ENCODE results near the gene TMEM19. TPM values are rescaled to one million over a fixed set of nuclear protein-coding genes. Genes with fewer than 3 reads are reported as not detected.

TMEM19 gene
- total RNA-seq, 1 experiment from 2014 or later, result 39.5 TPM

GRCh38 chr12:71726548-71726947, 40.7 kb downstream of the TMEM19 start:
- CTCF ChIA-PET, result no interaction called here
- intact Hi-C loops (cut with micrococcal nuclease; ENCODE audit: unreplicated experiment), result no loop called here
- no TSS peak for BruUV-seq (replicated peaks)

DNA sequence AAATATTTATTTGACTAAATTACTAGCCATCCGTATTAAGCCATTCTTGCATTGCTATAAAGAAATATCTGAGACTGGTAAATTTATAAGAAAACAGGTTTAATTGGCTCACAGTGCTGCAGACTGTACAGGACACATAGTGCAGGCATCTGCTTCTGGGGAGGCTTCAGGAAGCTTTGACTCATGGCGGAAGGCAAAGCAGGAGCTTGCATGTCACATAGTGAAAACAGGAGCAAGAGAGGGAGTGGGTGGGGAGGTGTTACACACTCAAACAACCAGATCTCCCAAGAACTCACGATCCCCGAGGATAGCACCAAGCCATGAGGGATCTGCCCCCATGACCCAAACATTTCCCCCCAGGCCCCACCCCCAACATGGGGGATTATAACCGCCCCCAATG, 42.1 kb downstream of the TMEM19 start:
- Histone ChIP-seq H3K27ac (no peak overlapping the region), H3F3A (ENCODE audit: insufficient read depth, low read depth) (no peaks in the 10 kb centered on the region), H3K79me2 (ENCODE audit: low read depth) (no peaks in the 10 kb centered on the region), H3K4me2 (no peak overlapping the region), H3K9me2 (ENCODE audit: insufficient read depth) (no peaks in the 10 kb centered on the region), H3K4me3 (no peak overlapping the region), H3K36me3 (ENCODE audit: low read depth) (no peaks in the 10 kb centered on the region), H2AFZ (no peak overlapping the region), H3K27me3 (ENCODE audit: insufficient read depth, low read depth) (no peaks in the 10 kb centered on the region), H4K20me1 (ENCODE audit: insufficient read depth) (no peaks in the 10 kb centered on the region), H3K4me1 (replicated peaks; ENCODE audit: insufficient read depth) (no peaks in the 10 kb centered on the region), H3K9me3 (ENCODE audit: insufficient read depth, low read depth) (no peaks in the 10 kb centered on the region)
- CTCF ChIA-PET, result no interaction called here
- intact Hi-C loops (cut with micrococcal nuclease; ENCODE audit: unreplicated experiment), result no loop called here
- BruUV-seq (replicated peaks), result no TSS peak
- POLR2A ChIA-PET (ENCODE audit: unreplicated experiment), result no interaction called here
- TF ChIP-seq EZH2 (IDR thresholded peaks at IDR 0.05; ENCODE audit: low read depth) (no peak), CTCF (conservative IDR thresholded peaks at IDR 0.05) (no peak)
- DNase-seq, result no peak

More at GRCh38 chr12:71726548-71726947, 40.7 kb downstream of the TMEM19 start:
- Histone ChIP-seq H3F3A (ENCODE audit: insufficient read depth, low read depth) (no peaks in the 10 kb centered on the region), H3K36me3 (ENCODE audit: low read depth) (no peaks in the 10 kb centered on the region), H3K4me3 (no peak overlapping the region), H3K4me1 (replicated peaks; ENCODE audit: insufficient read depth) (no peaks in the 10 kb centered on the region), H3K9me3 (ENCODE audit: insufficient read depth, low read depth) (no peaks in the 10 kb centered on the region), H3K27me3 (ENCODE audit: insufficient read depth, low read depth) (no peaks in the 10 kb centered on the region), H3K9me2 (ENCODE audit: insufficient read depth) (no peaks in the 10 kb centered on the region), H4K20me1 (ENCODE audit: insufficient read depth) (no peaks in the 10 kb centered on the region), H3K4me2 (no peak overlapping the region), H3K27ac (no peak overlapping the region), H3K79me2 (ENCODE audit: low read depth) (no peaks in the 10 kb centered on the region), H2AFZ (no peak overlapping the region)
- DNase-seq, result no peak
- TF ChIP-seq EZH2 (IDR thresholded peaks at IDR 0.05; ENCODE audit: low read depth) (no peak), CTCF (conservative IDR thresholded peaks at IDR 0.05) (no peak)
- POLR2A ChIA-PET (ENCODE audit: unreplicated experiment), result interaction anchor here (0.6 kb wide), 1 partner anchor 28 kb away, joined by 8 read pairs; the partner anchor contains the start of gene RAB21

- H3F3A ChIP-seq (ENCODE audit: insufficient read depth, low read depth), result no peaks in the 10 kb centered on the region
- BruUV-seq (replicated peaks), result no TSS peak
- H4K20me1 ChIP-seq (ENCODE audit: insufficient read depth), result no peaks in the 10 kb centered on the region
- no peak overlapping the region for H3K4me3 ChIP-seq
- CTCF ChIA-PET, result interaction anchor here (0.6 kb wide), 1 partner anchor 94 kb away, joined by 3 read pairs; no protein-coding TSS in a partner anchor
- H3K27ac ChIP-seq, result no peak overlapping the region
- no peak for TF ChIP-seq CTCF (conservative IDR thresholded peaks at IDR 0.05)
- TF ChIP-seq EZH2 (IDR thresholded peaks at IDR 0.05; ENCODE audit: low read depth), result no peak
- POLR2A ChIA-PET (ENCODE audit: unreplicated experiment), result no interaction called here
- no peak for DNase-seq
- no peak overlapping the region for H2AFZ ChIP-seq
- no peaks in the 10 kb centered on the region for H3K36me3 ChIP-seq (ENCODE audit: low read depth)
- H3K4me1 ChIP-seq (replicated peaks; ENCODE audit: insufficient read depth), result no peaks in the 10 kb centered on the region
- no peaks in the 10 kb centered on the region for H3K27me3 ChIP-seq (ENCODE audit: insufficient read depth, low read depth)
- intact Hi-C loops (cut with micrococcal nuclease; ENCODE audit: unreplicated experiment), result no loop called here
- no peaks in the 10 kb centered on the region for H3K9me3 ChIP-seq (ENCODE audit: insufficient read depth, low read depth)
- H3K9me2 ChIP-seq (ENCODE audit: insufficient read depth), result no peaks in the 10 kb centered on the region
- H3K4me2 ChIP-seq, result no peak overlapping the region
- H3K79me2 ChIP-seq (ENCODE audit: low read depth), result no peaks in the 10 kb centered on the region
These were observed 45.1 kb downstream of the TMEM19 start for GRCh38 chr12:71730936-71731335.
